Neuron (in vitro differentiated cells): ENCODE measurements around the gene EIF4E2.
"Not testable (repeated sequence)": the region's sequence is repeated elsewhere in the genome, so short reads cannot be mapped to it uniquely, and the experiment has no call there.

Experiments
- H2AFZ ChIP-seq: one replicate; pipeline ENCODE4 v1.6.1; 2013; ENCODE audit warnings: low read depth, mild to moderate bottlenecking, inconsistent platforms, low read length, moderate library complexity
- H3K27me3 ChIP-seq: one replicate; pipeline ENCODE4 v1.6.1; 2013; ENCODE audit warnings: low read length; ENCODE audit not compliant: insufficient read depth
- H3K36me3 ChIP-seq: one replicate; pipeline ENCODE4 v1.6.1; 2013; ENCODE audit warnings: low read length; ENCODE audit not compliant: insufficient read depth
- H3K4me1 ChIP-seq: one replicate; pipeline ENCODE4 v1.6.1; 2013; ENCODE audit warnings: low read length; ENCODE audit not compliant: insufficient read depth
- H3K4me3 ChIP-seq: 2 replicates; pipeline ENCODE4 v1.5.1; 2013; ENCODE audit warnings: mild to moderate bottlenecking, low read length, moderate library complexity
- H3K9me3 ChIP-seq: one replicate; pipeline ENCODE4 v1.6.1; 2013; ENCODE audit warnings: low read length

The EIF4E2 gene

GRCh38 chr2:232525199-232525598 is 25.3 kb upstream of the EIF4E2 start:
- Histone ChIP-seq H3K9me3 (no peaks in the 10 kb centered on the region), H2AFZ (no peak overlapping the region), H3K27me3 (peaks cover 57% of the 10 kb centered on the region), H3K36me3 (no peaks in the 10 kb centered on the region), H3K4me3 (no peak overlapping the region), H3K4me1 (peaks cover 16% of the 10 kb centered on the region)

- H2AFZ ChIP-seq = no peak within 1 kb of the TSS
- H3K9me3 ChIP-seq = no peaks in the 10 kb centered on the region
- peaks cover 16% of the 10 kb centered on the region for H3K4me1 ChIP-seq
- no peak within 1 kb of the TSS for H3K4me3 ChIP-seq
- peaks cover 50% of the 10 kb centered on the region for H3K27me3 ChIP-seq
- no peaks in the 10 kb centered on the region for H3K36me3 ChIP-seq
These were observed 24.6 kb upstream of the EIF4E2 start, which contains the start of gene CHRND for GRCh38 chr2:232525791-232526371. TSS of gene CHRND (plus strand) at chr2:232526160. CDS start at chr2:232526216, 56 bp downstream.

- Histone ChIP-seq H3K27me3 (peaks cover 44% of the 10 kb centered on the region), H3K9me3 (no peaks in the 10 kb centered on the region), H3K36me3 (no peaks in the 10 kb centered on the region), H3K4me1 (peaks cover 16% of the 10 kb centered on the region), H2AFZ (no peak overlapping the region), H3K4me3 (no peak overlapping the region)
These were observed 24.0 kb upstream of the EIF4E2 start for GRCh38 chr2:232526372-232526941.

GRCh38 chr2:232527905-232528470 is 22.5 kb upstream of the EIF4E2 start:
- H3K9me3 ChIP-seq = no peaks in the 10 kb centered on the region

GRCh38 chr2:232528746-232529460 is 21.6 kb upstream of the EIF4E2 start:
- H3K27me3 ChIP-seq = peaks cover 24% of the 10 kb centered on the region
- peaks cover 8% of the 10 kb centered on the region for H3K4me1 ChIP-seq
- no peaks in the 10 kb centered on the region for H3K36me3 ChIP-seq
- no peaks in the 10 kb centered on the region for H3K9me3 ChIP-seq
- no peak overlapping the region for H2AFZ ChIP-seq
- H3K4me3 ChIP-seq = no peak overlapping the region

More at GRCh38 chr2:232527905-232528470, 22.5 kb upstream of the EIF4E2 start:
- Histone ChIP-seq H3K4me3 (no peak overlapping the region), H3K4me1 (peaks cover 16% of the 10 kb centered on the region), H2AFZ (no peak overlapping the region), H3K36me3 (no peaks in the 10 kb centered on the region), H3K27me3 (peaks cover 33% of the 10 kb centered on the region)

GRCh38 chr2:232529806-232530547 is 20.5 kb upstream of the EIF4E2 start:
- Histone ChIP-seq H3K4me3 (no peak overlapping the region), H3K27me3 (peaks cover 21% of the 10 kb centered on the region), H3K36me3 (no peaks in the 10 kb centered on the region), H3K4me1 (peaks cover 7% of the 10 kb centered on the region), H2AFZ (no peak overlapping the region), H3K9me3 (no peaks in the 10 kb centered on the region)

- Histone ChIP-seq H3K4me1 (no peaks in the 10 kb centered on the region), H3K9me3 (no peaks in the 10 kb centered on the region), H2AFZ (no peak overlapping the region), H3K4me3 (no peak overlapping the region), H3K27me3 (peaks cover 21% of the 10 kb centered on the region), H3K36me3 (no peaks in the 10 kb centered on the region)
These were observed 19.7 kb upstream of the EIF4E2 start for GRCh38 chr2:232530626-232531260.

- Histone ChIP-seq H3K36me3 (no peaks in the 10 kb centered on the region), H3K9me3 (peaks cover 3% of the 10 kb centered on the region), H3K27me3 (peaks cover 14% of the 10 kb centered on the region), H3K4me3 (no peak overlapping the region), H3K4me1 (no peaks in the 10 kb centered on the region), H2AFZ (no peak overlapping the region)
These were observed 18.1 kb upstream of the EIF4E2 start for GRCh38 chr2:232532419-232532818.

GRCh38 chr2:232532821-232533220 is 17.7 kb upstream of the EIF4E2 start:
- not testable (repeated sequence) for H3K9me3 ChIP-seq, H3K36me3 ChIP-seq
- H3K27me3 ChIP-seq = peaks cover 12% of the 10 kb centered on the region

GRCh38 chr2:232533944-232534710 is 16.4 kb upstream of the EIF4E2 start:
- Histone ChIP-seq H3K27me3 (peaks cover 2% of the 10 kb centered on the region), H3K36me3 (no peaks in the 10 kb centered on the region), H2AFZ (no peak overlapping the region), H3K4me3 (no peak overlapping the region), H3K9me3 (peaks cover 3% of the 10 kb centered on the region), H3K4me1 (no peaks in the 10 kb centered on the region)

More at GRCh38 chr2:232532821-232533220, 17.7 kb upstream of the EIF4E2 start:
- not testable (repeated sequence) for H3K4me3 ChIP-seq, H3K4me1 ChIP-seq, H2AFZ ChIP-seq

GRCh38 chr2:232534940-232535651 is 15.4 kb upstream of the EIF4E2 start:
- Histone ChIP-seq H3K4me1 (no peaks in the 10 kb centered on the region), H2AFZ (no peak overlapping the region), H3K9me3 (peaks cover 3% of the 10 kb centered on the region), H3K27me3 (no peaks in the 10 kb centered on the region), H3K4me3 (no peak overlapping the region), H3K36me3 (no peaks in the 10 kb centered on the region)
